ENCODE measurements around the gene WHRN. TPM values are rescaled to one million over a fixed set of nuclear protein-coding genes. Genes with fewer than 3 reads are reported as not detected.

The WHRN gene
- total and polyA plus RNA-seq, 2 of the 13 experiments (the other 11 are each of a cell fraction or from before 2014, with no cell fraction given), result 2.3 to 5.3 TPM

GRCh38 chr9:114505187-114506081, at the start of gene WHRN (continued):
- TF ChIP-seq IKZF4 (CRISPR knock-in tag; IDR thresholded peaks at IDR 0.05; ENCODE audit: borderline replicate concordance, low read depth, not compliant biosample characterization) (no peak), PAWR (CRISPR knock-in tag; IDR thresholded peaks at IDR 0.05; ENCODE audit: borderline replicate concordance) (no peak), SOX13 (IDR thresholded peaks at IDR 0.05) (no peak), SOX13 (CRISPR knock-in tag; conservative IDR thresholded peaks at IDR 0.05 in 1 of 2, IDR thresholded peaks at IDR 0.05 in 1 of 2) (no peak), FOXJ3 (CRISPR knock-in tag; IDR thresholded peaks at IDR 0.05; ENCODE audit: borderline replicate concordance) (no peak), ZNF234 (CRISPR knock-in tag; conservative IDR thresholded peaks at IDR 0.05) (no peak), KDM2A (CRISPR knock-in tag; IDR thresholded peaks at IDR 0.05; ENCODE audit: borderline replicate concordance, low read depth) (peak; percentile 46; the same call in 1 of the 2 replicates), NFE2L1 (CRISPR knock-in tag; IDR thresholded peaks at IDR 0.05; ENCODE audit: borderline replicate concordance) (no peak), SNAPC4 (CRISPR knock-in tag; IDR thresholded peaks at IDR 0.05) (no peak), NFE2L2 (IDR thresholded peaks at IDR 0.05; ENCODE audit: low read length) (no peak), ZNF274 (CRISPR knock-in tag; IDR thresholded peaks at IDR 0.05) (no peak), STAT5B (CRISPR knock-in tag; IDR thresholded peaks at IDR 0.05) (no peak), FOXP1 (IDR thresholded peaks at IDR 0.05) (no peak), FOXP1 (CRISPR knock-in tag; IDR thresholded peaks at IDR 0.05) (no peak), AKAP8 (CRISPR knock-in tag; IDR thresholded peaks at IDR 0.05) (no peak), PBX3 (CRISPR knock-in tag; IDR thresholded peaks at IDR 0.05; ENCODE audit: borderline replicate concordance) (no peak)
- TF ChIP-seq, protein P1, sequence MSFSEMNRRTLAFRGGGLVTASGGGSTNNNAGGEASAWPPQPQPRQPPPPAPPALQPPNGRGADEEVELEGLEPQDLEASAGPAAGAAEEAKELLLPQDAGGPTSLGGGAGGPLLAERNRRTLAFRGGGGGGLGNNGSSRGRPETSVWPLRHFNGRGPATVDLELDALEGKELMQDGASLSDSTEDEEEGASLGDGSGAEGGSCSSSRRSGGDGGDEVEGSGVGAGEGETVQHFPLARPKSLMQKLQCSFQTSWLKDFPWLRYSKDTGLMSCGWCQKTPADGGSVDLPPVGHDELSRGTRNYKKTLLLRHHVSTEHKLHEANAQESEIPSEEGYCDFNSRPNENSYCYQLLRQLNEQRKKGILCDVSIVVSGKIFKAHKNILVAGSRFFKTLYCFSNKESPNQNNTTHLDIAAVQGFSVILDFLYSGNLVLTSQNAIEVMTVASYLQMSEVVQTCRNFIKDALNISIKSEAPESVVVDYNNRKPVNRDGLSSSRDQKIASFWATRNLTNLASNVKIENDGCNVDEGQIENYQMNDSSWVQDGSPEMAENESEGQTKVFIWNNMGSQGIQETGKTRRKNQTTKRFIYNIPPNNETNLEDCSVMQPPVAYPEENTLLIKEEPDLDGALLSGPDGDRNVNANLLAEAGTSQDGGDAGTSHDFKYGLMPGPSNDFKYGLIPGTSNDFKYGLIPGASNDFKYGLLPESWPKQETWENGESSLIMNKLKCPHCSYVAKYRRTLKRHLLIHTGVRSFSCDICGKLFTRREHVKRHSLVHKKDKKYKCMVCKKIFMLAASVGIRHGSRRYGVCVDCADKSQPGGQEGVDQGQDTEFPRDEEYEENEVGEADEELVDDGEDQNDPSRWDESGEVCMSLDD (CRISPR knock-in tag; IDR thresholded peaks at IDR 0.05; ENCODE audit: borderline replicate concordance), result peak; percentile 68; the same call in 1 of the 2 replicates
- TF ChIP-seq, protein P2, sequence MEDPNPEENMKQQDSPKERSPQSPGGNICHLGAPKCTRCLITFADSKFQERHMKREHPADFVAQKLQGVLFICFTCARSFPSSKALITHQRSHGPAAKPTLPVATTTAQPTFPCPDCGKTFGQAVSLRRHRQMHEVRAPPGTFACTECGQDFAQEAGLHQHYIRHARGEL (CRISPR knock-in tag; IDR thresholded peaks at IDR 0.05), result no peak

Data from HepG2 (cell line).